ENCODE results near the gene TANK. TPM values are rescaled to one million over a fixed set of nuclear protein-coding genes. Genes with fewer than 3 reads are reported as not detected.

Gene TANK
- total and polyA plus RNA-seq, 2 of the 13 experiments (the other 11 are each of a cell fraction or from before 2014, with no cell fraction given) = 66.9 to 96.1 TPM

DNA sequence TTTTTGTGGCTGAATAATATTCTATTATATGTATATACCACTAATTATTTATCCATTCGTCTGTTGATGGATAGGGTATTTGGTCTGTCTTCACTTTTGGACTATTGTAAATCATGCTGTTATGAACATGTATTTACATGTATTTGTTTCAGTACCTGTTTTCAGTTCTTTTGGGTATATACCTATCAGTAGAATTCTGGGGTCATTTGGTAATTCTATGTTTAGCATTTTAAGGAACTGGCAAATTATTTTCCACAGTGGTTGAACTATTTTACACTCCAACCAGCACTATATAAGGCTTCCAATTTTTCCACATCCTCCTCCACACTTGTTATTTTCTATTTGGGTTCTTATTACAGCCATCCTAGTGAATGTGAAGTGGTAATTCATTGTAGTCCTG lies 12.4 kb upstream of the TANK start (continued):
- no peak for TF ChIP-seq NRL (CRISPR knock-in tag; IDR thresholded peaks at IDR 0.05; ENCODE audit: borderline replicate concordance)

DNA sequence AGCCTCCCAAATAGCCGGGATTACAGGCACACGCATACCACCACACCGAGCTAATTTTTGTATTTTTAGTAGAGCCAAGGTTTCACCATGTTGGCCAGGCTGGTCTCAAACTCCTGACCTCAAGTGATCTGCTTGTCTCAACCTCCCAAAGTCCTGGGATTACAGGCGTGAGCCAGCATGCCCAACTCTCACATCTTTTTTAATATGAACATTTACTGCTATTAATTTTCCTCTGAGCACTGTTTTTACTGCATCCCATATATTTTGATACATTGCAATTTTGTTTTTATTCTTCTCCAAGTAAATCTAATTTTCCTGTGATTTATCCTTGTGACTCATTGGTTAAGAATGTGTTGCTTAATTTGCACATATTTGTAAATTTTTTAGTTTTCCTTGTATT lies 9.5 kb upstream of the TANK start:
- no peaks in the 10 kb centered on the region for H3K36me3 ChIP-seq (replicated peaks in 1 of 2; ENCODE audit: control insufficient read depth in 1 of 2, insufficient read depth in 2 of 2, low read length in 2 of 2)
- H3K79me2 ChIP-seq (ENCODE audit: insufficient read depth, low read length) = no peaks in the 10 kb centered on the region
- peaks cover 37% of the 10 kb centered on the region for H3K9me3 ChIP-seq (ENCODE audit: low read length)
- H3K4me2 ChIP-seq (ENCODE audit: low read depth, low read length) = no peak overlapping the region
- ATAC-seq (no peak), DNase-seq (ENCODE audit: low spot score) (no peak), FAIRE-seq (no peak)
- 0 out of 2 replicates have a peak, but pooled peaks have one; percentile 61 for TF ChIP-seq ZFP90 (CRISPR knock-in tag; IDR thresholded peaks at IDR 0.05; ENCODE audit: borderline replicate concordance)
- TF ChIP-seq, protein P1, sequence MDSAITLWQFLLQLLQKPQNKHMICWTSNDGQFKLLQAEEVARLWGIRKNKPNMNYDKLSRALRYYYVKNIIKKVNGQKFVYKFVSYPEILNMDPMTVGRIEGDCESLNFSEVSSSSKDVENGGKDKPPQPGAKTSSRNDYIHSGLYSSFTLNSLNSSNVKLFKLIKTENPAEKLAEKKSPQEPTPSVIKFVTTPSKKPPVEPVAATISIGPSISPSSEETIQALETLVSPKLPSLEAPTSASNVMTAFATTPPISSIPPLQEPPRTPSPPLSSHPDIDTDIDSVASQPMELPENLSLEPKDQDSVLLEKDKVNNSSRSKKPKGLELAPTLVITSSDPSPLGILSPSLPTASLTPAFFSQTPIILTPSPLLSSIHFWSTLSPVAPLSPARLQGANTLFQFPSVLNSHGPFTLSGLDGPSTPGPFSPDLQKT (CRISPR knock-in tag; IDR thresholded peaks at IDR 0.05; ENCODE audit: borderline replicate concordance) = no peak
- TF ChIP-seq, protein P2, sequence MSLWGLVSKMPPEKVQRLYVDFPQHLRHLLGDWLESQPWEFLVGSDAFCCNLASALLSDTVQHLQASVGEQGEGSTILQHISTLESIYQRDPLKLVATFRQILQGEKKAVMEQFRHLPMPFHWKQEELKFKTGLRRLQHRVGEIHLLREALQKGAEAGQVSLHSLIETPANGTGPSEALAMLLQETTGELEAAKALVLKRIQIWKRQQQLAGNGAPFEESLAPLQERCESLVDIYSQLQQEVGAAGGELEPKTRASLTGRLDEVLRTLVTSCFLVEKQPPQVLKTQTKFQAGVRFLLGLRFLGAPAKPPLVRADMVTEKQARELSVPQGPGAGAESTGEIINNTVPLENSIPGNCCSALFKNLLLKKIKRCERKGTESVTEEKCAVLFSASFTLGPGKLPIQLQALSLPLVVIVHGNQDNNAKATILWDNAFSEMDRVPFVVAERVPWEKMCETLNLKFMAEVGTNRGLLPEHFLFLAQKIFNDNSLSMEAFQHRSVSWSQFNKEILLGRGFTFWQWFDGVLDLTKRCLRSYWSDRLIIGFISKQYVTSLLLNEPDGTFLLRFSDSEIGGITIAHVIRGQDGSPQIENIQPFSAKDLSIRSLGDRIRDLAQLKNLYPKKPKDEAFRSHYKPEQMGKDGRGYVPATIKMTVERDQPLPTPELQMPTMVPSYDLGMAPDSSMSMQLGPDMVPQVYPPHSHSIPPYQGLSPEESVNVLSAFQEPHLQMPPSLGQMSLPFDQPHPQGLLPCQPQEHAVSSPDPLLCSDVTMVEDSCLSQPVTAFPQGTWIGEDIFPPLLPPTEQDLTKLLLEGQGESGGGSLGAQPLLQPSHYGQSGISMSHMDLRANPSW (CRISPR knock-in tag; IDR thresholded peaks at IDR 0.05; ENCODE audit: borderline replicate concordance) = no peak
- no peak for TF ChIP-seq PHF20 (CRISPR knock-in tag; IDR thresholded peaks at IDR 0.05)
- no peak for TF ChIP-seq PPARG (CRISPR knock-in tag; conservative IDR thresholded peaks at IDR 0.05)
- no peaks in the 10 kb centered on the region for H3K27me3 ChIP-seq (ENCODE audit: control insufficient read depth in 1 of 2, insufficient read depth in 2 of 2, low read length in 2 of 2)
- H3K4me1 ChIP-seq (ENCODE audit: insufficient read depth, low read length) = no peaks in the 10 kb centered on the region
- H2AFZ ChIP-seq (ENCODE audit: low read length) = no peak overlapping the region
- BruUV-seq (replicated peaks) = no TSS peak
- H3K4me3 ChIP-seq (replicated peaks in 1 of 3; ENCODE audit: insufficient read depth in 1 of 3, low read depth in 2 of 3, low read length in 3 of 3) = no peak overlapping the region
- ChIA-PET POLR2A (no interaction called here), CTCF (ENCODE audit: low intra/inter-chr PET ratio, low total read pairs) (no interaction called here)
- intact Hi-C loops (cut with micrococcal nuclease; ENCODE audit: unreplicated experiment) (no loop called here), in situ Hi-C loops (cut with HindIII; ENCODE audit: extremely low pct_ligation_motif_present, low pct_unique_long_range_greater_than_20kb) (no loop called here)
- H3K9ac ChIP-seq (ENCODE audit: insufficient read depth, low read depth, low read length) = no peak overlapping the region
- no peaks in the 10 kb centered on the region for H4K20me1 ChIP-seq (ENCODE audit: insufficient read depth, low read length)
- 39% methylated on average over 4 of the region's 4 CpGs for WGBS (ENCODE audit: low lambda C conversion rate)
- no peak overlapping the region for H3K27ac ChIP-seq (ENCODE audit: extremely low read length, insufficient read depth, low read length)

All from HepG2 (cell line).